CD4-positive, alpha-beta memory T cell (primary cell): ENCODE data around the gene PCBP3. TPM values are rescaled to one million over a fixed set of nuclear protein-coding genes. Genes with fewer than 3 reads are reported as not detected.
A peak's percentile ranks its signal among the peaks of the same experiment; 100 is the strongest.

Source experiments
- CTCF ChIA-PET: fragments of 350-600 bp; sonication (Branson Sonifier 250); formaldehyde crosslinking; loops from one replicate; lab custom pipeline; 2021; ENCODE audit warnings: inconsistent platforms; ENCODE audit not compliant: partially characterized antibody; lab: Charles Lee
- POLR2A ChIA-PET: fragments of 350-600 bp; sonication (Branson Sonifier 250); formaldehyde crosslinking; loops from one replicate; lab custom pipeline; 2021; ENCODE audit not compliant: partially characterized antibody; lab: Charles Lee
- DNase-seq, 5 donors: peaks; one replicate each; pipeline versions ENCODE4 v3.0.0 to v3.0.0-alpha.2; 2020 to 2022; ENCODE audit warnings: mixed read lengths in 1 of 5
- H3K27ac ChIP-seq: one replicate; pipeline ENCODE4 v1.7.0; 2013; ENCODE audit warnings: low read depth, low read length
- H3K27me3 ChIP-seq: 2 replicates; pipeline ENCODE4 v1.7.0; 2013; ENCODE audit warnings: mild to moderate bottlenecking, low read length, moderate library complexity; ENCODE audit not compliant: insufficient read depth
- H3K36me3 ChIP-seq: 2 replicates; pipeline ENCODE4 v1.7.0; 2013; ENCODE audit warnings: mild to moderate bottlenecking, low read length, moderate library complexity; ENCODE audit not compliant: insufficient read depth
- H3K4me1 ChIP-seq: 2 replicates; pipeline ENCODE4 v1.7.0; 2013; ENCODE audit warnings: mild to moderate bottlenecking, low read length, moderate library complexity; ENCODE audit not compliant: insufficient read depth
- H3K4me3 ChIP-seq, 2 donors: one replicate each; pipeline ENCODE4 v1.7.0; 2013; ENCODE audit warnings: low read length in 2 of 2, mild to moderate bottlenecking in 1 of 2
- H3K9me3 ChIP-seq, 2 donors: one replicate each; pipeline ENCODE4 v1.7.0; 2013; ENCODE audit warnings: low read length in 2 of 2, control low read depth in 1 of 2; ENCODE audit not compliant: control insufficient read depth in 1 of 2
- H3K27ac Mint-ChIP-seq, 7 donors: one replicate each; pipeline ENCODE4 v1.8.0; 2020 to 2021; ENCODE audit warnings: mixed read lengths in 7 of 7, mild to moderate bottlenecking in 6 of 7, inconsistent platforms in 3 of 7, moderate library complexity in 3 of 7
- H3K27me3 Mint-ChIP-seq, 2 donors: one replicate each; pipeline ENCODE4 v1.8.0; 2020 to 2021; ENCODE audit warnings: mixed read lengths in 2 of 2
- H3K36me3 Mint-ChIP-seq, 2 donors: one replicate each; pipeline ENCODE4 v1.8.0; 2020 to 2021; ENCODE audit warnings: mixed read lengths in 2 of 2, inconsistent platforms in 1 of 2, mild to moderate bottlenecking in 1 of 2
- H3K4me1 Mint-ChIP-seq, 4 donors: one replicate each; pipeline ENCODE4 v1.8.0; 2020 to 2021; ENCODE audit warnings: mixed read lengths in 4 of 4, mild to moderate bottlenecking in 1 of 4
- H3K4me3 Mint-ChIP-seq, 8 donors: one replicate each; pipeline ENCODE4 v1.8.0; 2020 to 2021; ENCODE audit warnings: mixed read lengths in 8 of 8, mild to moderate bottlenecking in 7 of 8, moderate library complexity in 6 of 8, inconsistent platforms in 3 of 8
- H3K9me3 Mint-ChIP-seq, 8 donors: one replicate each; pipeline ENCODE4 v1.8.0; 2020 to 2021; ENCODE audit warnings: mixed read lengths in 8 of 8, mild to moderate bottlenecking in 5 of 8, inconsistent platforms in 3 of 8, moderate library complexity in 1 of 8
- intact Hi-C: fragments of 100-400 bp; cut with micrococcal nuclease; formaldehyde crosslinking; loops from one replicate; pipeline ENCODE4 v1.15.1; 2023
- polyA plus RNA-seq, 2 donors: library from polyadenylated mRNA; unstranded; fragments of 300-500 nt; fragmentation: Illumina TruSeq; gene quantifications; one replicate each; pipeline ENCODE4 v1.2.3, GENCODE V29; 2021
- total RNA-seq, 2 experiments: library from RNA; stranded (reverse); gene quantifications; one replicate each; pipeline ENCODE4 v1.2.3, GENCODE V29; 2021

Gene PCBP3
- total and polyA plus RNA-seq, 4 experiments from 2014 or later: 0.36 to 1.6 (median 1.0) TPM

- Mint-ChIP-seq H3K4me3 (no peak overlapping the region), H3K4me1 (peaks cover 5 to 18% (median 11%) of the 10 kb centered on the region in 4 donors), H3K36me3 (no peaks in the 10 kb centered on the region), H3K9me3 (no peaks in the 10 kb centered on the region), H3K27ac (no peak overlapping the region), H3K27me3 (peaks cover 2 to 18% of the 10 kb centered on the region in 2 donors)
- ChIA-PET POLR2A (no interaction called here), CTCF (interaction anchor here (1.1 kb wide), 2 partner anchors 9 to 872 kb away, joined by 3 to 5 read pairs; no protein-coding TSS in a partner anchor)
- no peak overlapping the region for H3K27ac ChIP-seq
- intact Hi-C loops: loop anchor here (2.0 kb wide), 1 partner anchor 225 kb away; no protein-coding TSS in a partner anchor
- H3K4me1 ChIP-seq: peaks cover 7% of the 10 kb centered on the region
- H3K27me3 ChIP-seq: no peaks in the 10 kb centered on the region
- H3K36me3 ChIP-seq: no peaks in the 10 kb centered on the region
- H3K9me3 ChIP-seq: no peaks in the 10 kb centered on the region
- H3K4me3 ChIP-seq: no peak overlapping the region
- DNase-seq: no peak
Measured at GRCh38 chr21:45821998-45822397, 178.5 kb downstream of the PCBP3 start.

- POLR2A ChIA-PET: no interaction called here
- Histone ChIP-seq H3K36me3 (no peaks in the 10 kb centered on the region), H3K27me3 (no peaks in the 10 kb centered on the region), H3K9me3 (no peaks in the 10 kb centered on the region), H3K4me3 (no peak overlapping the region), H3K4me1 (peaks cover 8% of the 10 kb centered on the region), H3K27ac (no peak overlapping the region)
- intact Hi-C loops: no loop called here
- no peaks in the 10 kb centered on the region for H3K9me3 Mint-ChIP-seq
- DNase-seq: no peak
- H3K4me1 Mint-ChIP-seq: peaks cover 10 to 24% (median 17%) of the 10 kb centered on the region in 4 donors
- peaks cover 2 to 18% of the 10 kb centered on the region in 2 donors for H3K27me3 Mint-ChIP-seq
- no peak overlapping the region for H3K4me3 Mint-ChIP-seq
- peak overlapping the region in 1 of 7 donors; percentile 37 for H3K27ac Mint-ChIP-seq
- CTCF ChIA-PET: interaction anchor here (1.1 kb wide), 1 partner anchor 8 kb away, joined by 5 read pairs; no protein-coding TSS in a partner anchor
- H3K36me3 Mint-ChIP-seq: no peaks in the 10 kb centered on the region
Measured at GRCh38 chr21:45822429-45823099, 179.0 kb downstream of the PCBP3 start.

- Mint-ChIP-seq H3K27ac (no peak overlapping the region), H3K27me3 (peaks cover 2 to 18% of the 10 kb centered on the region in 2 donors), H3K36me3 (no peaks in the 10 kb centered on the region), H3K4me1 (peaks cover 14 to 29% (median 22%) of the 10 kb centered on the region in 4 donors), H3K9me3 (no peaks in the 10 kb centered on the region), H3K4me3 (no peak overlapping the region)
- no peak for DNase-seq
- POLR2A ChIA-PET: no interaction called here
- Histone ChIP-seq H3K9me3 (no peaks in the 10 kb centered on the region), H3K36me3 (no peaks in the 10 kb centered on the region), H3K4me3 (no peak overlapping the region), H3K4me1 (peaks cover 13% of the 10 kb centered on the region), H3K27me3 (no peaks in the 10 kb centered on the region), H3K27ac (no peak overlapping the region)
- intact Hi-C loops: no loop called here
- CTCF ChIA-PET: no interaction called here
Measured at GRCh38 chr21:45823100-45823681, 179.7 kb downstream of the PCBP3 start.

GRCh38 chr21:45824546-45825215 is 181.2 kb downstream of the PCBP3 start:
- H3K4me3 Mint-ChIP-seq: peak overlapping the region in 1 of 8 donors; percentile 29
- DNase-seq: no peak
- Histone ChIP-seq H3K36me3 (no peaks in the 10 kb centered on the region), H3K27ac (no peak overlapping the region), H3K27me3 (no peaks in the 10 kb centered on the region), H3K4me3 (no peak overlapping the region), H3K4me1 (peaks cover 13% of the 10 kb centered on the region), H3K9me3 (no peaks in the 10 kb centered on the region)
- ChIA-PET CTCF (no interaction called here), POLR2A (no interaction called here)
- H3K36me3 Mint-ChIP-seq: no peaks in the 10 kb centered on the region
- peaks cover 2 to 16% of the 10 kb centered on the region in 2 donors for H3K27me3 Mint-ChIP-seq
- no peaks in the 10 kb centered on the region for H3K9me3 Mint-ChIP-seq
- H3K4me1 Mint-ChIP-seq: peaks cover 9 to 18% (median 13%) of the 10 kb centered on the region in 4 donors
- intact Hi-C loops: no loop called here
- no peak overlapping the region for H3K27ac Mint-ChIP-seq

GRCh38 chr21:45825219-45825618 is 181.7 kb downstream of the PCBP3 start:
- H3K27me3 Mint-ChIP-seq: peaks cover 2 to 16% of the 10 kb centered on the region in 2 donors
- no peak overlapping the region for H3K27ac Mint-ChIP-seq
- Histone ChIP-seq H3K27me3 (no peaks in the 10 kb centered on the region), H3K4me1 (peaks cover 13% of the 10 kb centered on the region), H3K36me3 (no peaks in the 10 kb centered on the region), H3K4me3 (no peak overlapping the region), H3K9me3 (no peaks in the 10 kb centered on the region), H3K27ac (no peak overlapping the region)
- H3K9me3 Mint-ChIP-seq: no peaks in the 10 kb centered on the region
- DNase-seq: no peak
- intact Hi-C loops: no loop called here
- H3K4me3 Mint-ChIP-seq: no peak overlapping the region
- POLR2A ChIA-PET: no interaction called here
- H3K36me3 Mint-ChIP-seq: no peaks in the 10 kb centered on the region
- H3K4me1 Mint-ChIP-seq: peaks cover 9 to 17% (median 13%) of the 10 kb centered on the region in 4 donors
- CTCF ChIA-PET: no interaction called here

GRCh38 chr21:45826676-45827301 is 183.3 kb downstream of the PCBP3 start:
- intact Hi-C loops: no loop called here
- H3K27ac ChIP-seq: no peak overlapping the region
- H3K36me3 Mint-ChIP-seq: no peaks in the 10 kb centered on the region
- CTCF ChIA-PET: no interaction called here
- peaks cover 10 to 12% (median 11%) of the 10 kb centered on the region in 4 donors for H3K4me1 Mint-ChIP-seq
- no peaks in the 10 kb centered on the region for H3K27me3 ChIP-seq
- no peaks in the 10 kb centered on the region for H3K9me3 ChIP-seq
- H3K4me3 Mint-ChIP-seq: peak overlapping the region in 1 of 8 donors; percentile 37
- peaks cover 6% of the 10 kb centered on the region for H3K4me1 ChIP-seq
- H3K9me3 Mint-ChIP-seq: no peaks in the 10 kb centered on the region
- peaks cover under 1 to 7% of the 10 kb centered on the region in 2 donors for H3K27me3 Mint-ChIP-seq
- POLR2A ChIA-PET: no interaction called here
- peak overlapping the region in 1 of 7 donors; percentile 17 for H3K27ac Mint-ChIP-seq
- DNase-seq: no peak
- no peaks in the 10 kb centered on the region for H3K36me3 ChIP-seq
- no peak overlapping the region for H3K4me3 ChIP-seq

- no peak for DNase-seq
- Histone ChIP-seq H3K27ac (no peak overlapping the region), H3K36me3 (no peaks in the 10 kb centered on the region), H3K27me3 (no peaks in the 10 kb centered on the region), H3K4me3 (no peak overlapping the region), H3K4me1 (peaks cover 6% of the 10 kb centered on the region), H3K9me3 (no peaks in the 10 kb centered on the region)
- H3K27me3 Mint-ChIP-seq: peaks cover 0 to 4% of the 10 kb centered on the region in 2 donors
- no peaks in the 10 kb centered on the region for H3K36me3 Mint-ChIP-seq
- peaks cover 10 to 12% (median 11%) of the 10 kb centered on the region in 4 donors for H3K4me1 Mint-ChIP-seq
- intact Hi-C loops: no loop called here
- H3K9me3 Mint-ChIP-seq: no peaks in the 10 kb centered on the region
- peak overlapping the region in 6 of 7 donors; percentile 19 to 73 (median 44) for H3K27ac Mint-ChIP-seq
- CTCF ChIA-PET: no interaction called here
- peak overlapping the region in 5 of 8 donors; percentile 23 to 53 (median 44) for H3K4me3 Mint-ChIP-seq
- POLR2A ChIA-PET: no interaction called here
Measured at GRCh38 chr21:45827302-45827692, 183.8 kb downstream of the PCBP3 start.
